Endothelial cell of umbilical vein (primary cell): ENCODE measurements around the gene RANGRF. TPM values are rescaled to one million over a fixed set of nuclear protein-coding genes. Genes with fewer than 3 reads are reported as not detected.

ENCODE experiments used
- BruUV-seq: library from RNA; stranded (reverse); fragments of 400-500 nt; replicated peaks from 2 replicates; lab custom pipeline; 2021; lab: Mats Ljungman, UMichigan
- CTCF ChIA-PET: fragments of 300-600, 350-600 bp; sonication (Branson Sonifier 250); formaldehyde crosslinking; loops from one replicate; lab custom pipeline; 2021; ENCODE audit warnings: antibody characterized with exemption, inconsistent platforms; lab: Charles Lee
- POLR2A ChIA-PET: fragments of 300-600, 350-600 bp; sonication (Branson Sonifier 250); formaldehyde crosslinking; loops from one replicate; lab custom pipeline; 2021; ENCODE audit warnings: antibody characterized with exemption, inconsistent platforms; lab: Charles Lee
- DNase-seq: peaks from one replicate; pipeline ENCODE4 v3.0.0-alpha.2; 2011; ENCODE audit warnings: low read depth, low spot score
- FAIRE-seq: peaks from 2 replicates; lab custom pipeline; 2011; peaks lifted over from hg19 to GRCh38; lab: Jason Lieb, UNC
- H2AFZ ChIP-seq: 2 replicates; pipeline ENCODE4 v1.6.0; 2012; ENCODE audit warnings: low read depth, low read length, control low read depth, inconsistent platforms
- H3K27ac ChIP-seq: 2 replicates; pipeline ENCODE4 v1.5.1; 2011; ENCODE audit warnings: low read depth, mild to moderate bottlenecking, control low read depth, low read length, moderate library complexity; ENCODE audit not compliant: insufficient read depth
- H3K27me3 ChIP-seq, 2 experiments: 2 replicates each; pipeline versions ENCODE4 v1.6.0 to v1.6.1; 2011; ENCODE audit warnings: low read length in 2 of 2, mixed read lengths in 1 of 2; ENCODE audit not compliant: control insufficient read depth in 2 of 2, insufficient read depth in 2 of 2
- H3K36me3 ChIP-seq, 2 experiments: 2 replicates in 1 of 2; 3 replicates in 1 of 2; pipeline ENCODE4 v1.5.1; 2011; ENCODE audit warnings: low read length in 2 of 2, mild to moderate bottlenecking in 1 of 2, moderate library complexity in 1 of 2; ENCODE audit not compliant: control insufficient read depth in 2 of 2, insufficient read depth in 2 of 2; ENCODE audit errors: extremely low read depth in 1 of 2
- H3K4me1 ChIP-seq: 3 replicates; pipeline ENCODE4 v1.5.1; 2011; ENCODE audit warnings: mild to moderate bottlenecking, low read length; ENCODE audit not compliant: control insufficient read depth, insufficient read depth; ENCODE audit errors: extremely low read depth
- H3K4me2 ChIP-seq: 2 replicates; pipeline ENCODE4 v1.6.1; 2011; ENCODE audit warnings: low read length, control low read depth, mixed read lengths; ENCODE audit not compliant: insufficient read depth
- H3K4me3 ChIP-seq, 3 experiments: fragments of 200-600 bp in 1 of 3; sonication (generic), shearing (Covaris generic) in 1 of 3; replicated peaks in 1 of 3; 2 replicates each; pipeline ENCODE4 v1.5.1; 2011 to 2016; ENCODE audit warnings: control low read depth in 3 of 3, low read length in 3 of 3, mild to moderate bottlenecking in 2 of 3, inconsistent platforms in 1 of 3, low read depth in 1 of 3, moderate library complexity in 1 of 3; ENCODE audit not compliant: insufficient read depth in 1 of 3
- H3K79me2 ChIP-seq: 2 replicates; pipeline ENCODE4 v1.6.0; 2012; ENCODE audit warnings: low read length, inconsistent platforms; ENCODE audit not compliant: control insufficient read depth, insufficient read depth
- H3K9ac ChIP-seq: replicated peaks from 2 replicates; pipeline ENCODE3; 2011; ENCODE audit warnings: low read length, control low read depth; ENCODE audit not compliant: insufficient read depth; ENCODE audit errors: extremely low read depth
- H3K9me1 ChIP-seq: replicated peaks from 3 replicates; pipeline ENCODE4 v1.6.0; 2011; ENCODE audit warnings: mild to moderate bottlenecking, low read length; ENCODE audit not compliant: control insufficient read depth, insufficient read depth; ENCODE audit errors: extremely low read depth
- H3K9me3 ChIP-seq: replicated peaks from 2 replicates; pipeline ENCODE4 v1.5.1; 2012; ENCODE audit warnings: low read length, inconsistent platforms; ENCODE audit not compliant: control insufficient read depth, insufficient read depth
- H4K20me1 ChIP-seq: replicated peaks from 2 replicates; pipeline ENCODE3; 2011; ENCODE audit warnings: mild to moderate bottlenecking, low read length; ENCODE audit not compliant: control insufficient read depth, insufficient read depth; ENCODE audit errors: extremely low read depth
- CTCF ChIP-seq, 2 donors: IDR thresholded peaks; 1 replicate in 1 of 2; 2 replicates in 1 of 2; pipeline ENCODE4 v1.5.1; 2011; ENCODE audit warnings: low read length in 2 of 2, mild to moderate bottlenecking in 2 of 2, moderate library complexity in 2 of 2, control low read depth in 1 of 2, inconsistent platforms in 1 of 2, low read depth in 1 of 2; ENCODE audit not compliant: insufficient read depth in 1 of 2; ENCODE audit errors: extremely low read depth in 1 of 2
- EZH2 ChIP-seq: IDR thresholded peaks from 2 replicates; pipeline ENCODE4 v1.6.1; 2012; ENCODE audit warnings: borderline replicate concordance, low read depth, mild to moderate bottlenecking, moderate library complexity, low read length, inconsistent platforms; ENCODE audit not compliant: severe bottlenecking
- FOS ChIP-seq: IDR thresholded peaks from 2 replicates; pipeline ENCODE4 v1.6.1; 2011; ENCODE audit warnings: mild to moderate bottlenecking, low read length, moderate library complexity, borderline replicate concordance; ENCODE audit not compliant: insufficient read depth
- GATA2 ChIP-seq: IDR thresholded peaks from 2 replicates; pipeline ENCODE4 v1.7.0; 2011; ENCODE audit warnings: low read depth, mild to moderate bottlenecking, moderate library complexity, mixed read lengths, low read length; ENCODE audit not compliant: insufficient read length, insufficient read depth
- JUN ChIP-seq: IDR thresholded peaks from 2 replicates; pipeline ENCODE4 v1.6.1; 2011; ENCODE audit warnings: borderline replicate concordance, low read depth; ENCODE audit not compliant: insufficient read length, insufficient read depth
- MAX ChIP-seq: IDR thresholded peaks from 2 replicates; pipeline ENCODE4 v1.6.1; 2011; ENCODE audit not compliant: insufficient read depth, insufficient read length
- MYC ChIP-seq: IDR thresholded peaks from one replicate; pipeline ENCODE4 v1.6.1; 2011; ENCODE audit warnings: mild to moderate bottlenecking, low read depth, low read length
- POLR2A ChIP-seq: IDR thresholded peaks from 2 replicates; pipeline ENCODE4 v1.6.1; 2012; ENCODE audit warnings: low read depth, mild to moderate bottlenecking, control low read depth, low read length
- POLR2AphosphoS5 ChIP-seq: IDR thresholded peaks from 2 replicates; pipeline ENCODE4 v1.6.1; 2012; ENCODE audit warnings: low read depth, mild to moderate bottlenecking, control low read depth, low read length, moderate library complexity; ENCODE audit not compliant: insufficient read depth
- dilution Hi-C: fragments of 300-500 bp; cut with MboI; formaldehyde crosslinking; loops from one replicate; pipeline ENCODE4 v1.15.0; 2019; ENCODE audit warnings: low sequenced_read_pairs; ENCODE audit not compliant: extremely low pct_ligation_motif_present
- intact Hi-C: fragments of 100-400 bp; cut with micrococcal nuclease; formaldehyde crosslinking; loops from one replicate; pipeline ENCODE4 v1.10.0; 2022
- polyA plus RNA-seq, 4 experiments: library from polyadenylated mRNA; depleted of rRNA in 3 of 4; stranded (reverse) in 3 of 4; unstranded in 1 of 4; fragments of >200 nt; gene quantifications; 2 replicates each; pipeline versions ENCODE4 v1.2.1 to v1.2.3, GENCODE V29; 2011 to 2012; ENCODE audit warnings: missing spikeins in 1 of 4
- total RNA-seq: library from RNA; stranded (reverse); gene quantifications from 2 replicates; pipeline ENCODE4 v1.2.3, GENCODE V29; 2021

Gene RANGRF
- total and polyA plus RNA-seq, 2 donors (not counting 3 experiments of a cell fraction or from before 2014, with no cell fraction given): 36.5 to 52.7 TPM

GRCh38 chr17:8264836-8265542 lies 23.5 kb upstream of the RANGRF start:
- Histone ChIP-seq H3K9me1 (no peaks in the 10 kb centered on the region), H3K36me3 (peaks cover 9 to 40% of the 10 kb centered on the region in 2 experiments), H3K27ac (no peak overlapping the region), H3K9ac (no peak overlapping the region), H3K9me3 (no peaks in the 10 kb centered on the region), H4K20me1 (no peaks in the 10 kb centered on the region), H2AFZ (no peak overlapping the region), H3K4me3 (no peak overlapping the region), H3K4me1 (no peaks in the 10 kb centered on the region), H3K79me2 (no peaks in the 10 kb centered on the region), H3K4me2 (no peak overlapping the region), H3K27me3 (no peaks in the 10 kb centered on the region)
- intact Hi-C loops: no loop called here
- BruUV-seq: TSS peak; percentile 0
- POLR2A ChIA-PET: no interaction called here
- CTCF ChIA-PET: interaction anchor here (1.7 kb wide), 1 partner anchor 9 kb away, joined by 5 read pairs; no protein-coding TSS in a partner anchor
- TF ChIP-seq JUN (no peak), EZH2 (no peak), FOS (no peak), GATA2 (no peak), MYC (no peak), POLR2A (no peak), CTCF (IDR thresholded peaks at IDR 0.05; ENCODE audit: extremely low read depth in 1 of 2, insufficient read depth in 1 of 2, low read depth in 1 of 2, low read length in 2 of 2) (no peak), MAX (no peak), POLR2AphosphoS5 (no peak)
- DNase-seq: no peak
- FAIRE-seq: no peak
- dilution Hi-C loops: no loop called here
